ENCODE data around the gene NET1. TPM values are rescaled to one million over a fixed set of nuclear protein-coding genes. Genes with fewer than 3 reads are reported as not detected.

The NET1 gene
- total and polyA plus RNA-seq, 2 donors (not counting 3 experiments of a cell fraction or from before 2014, with no cell fraction given), result 14.4 to 46.3 TPM

DNA sequence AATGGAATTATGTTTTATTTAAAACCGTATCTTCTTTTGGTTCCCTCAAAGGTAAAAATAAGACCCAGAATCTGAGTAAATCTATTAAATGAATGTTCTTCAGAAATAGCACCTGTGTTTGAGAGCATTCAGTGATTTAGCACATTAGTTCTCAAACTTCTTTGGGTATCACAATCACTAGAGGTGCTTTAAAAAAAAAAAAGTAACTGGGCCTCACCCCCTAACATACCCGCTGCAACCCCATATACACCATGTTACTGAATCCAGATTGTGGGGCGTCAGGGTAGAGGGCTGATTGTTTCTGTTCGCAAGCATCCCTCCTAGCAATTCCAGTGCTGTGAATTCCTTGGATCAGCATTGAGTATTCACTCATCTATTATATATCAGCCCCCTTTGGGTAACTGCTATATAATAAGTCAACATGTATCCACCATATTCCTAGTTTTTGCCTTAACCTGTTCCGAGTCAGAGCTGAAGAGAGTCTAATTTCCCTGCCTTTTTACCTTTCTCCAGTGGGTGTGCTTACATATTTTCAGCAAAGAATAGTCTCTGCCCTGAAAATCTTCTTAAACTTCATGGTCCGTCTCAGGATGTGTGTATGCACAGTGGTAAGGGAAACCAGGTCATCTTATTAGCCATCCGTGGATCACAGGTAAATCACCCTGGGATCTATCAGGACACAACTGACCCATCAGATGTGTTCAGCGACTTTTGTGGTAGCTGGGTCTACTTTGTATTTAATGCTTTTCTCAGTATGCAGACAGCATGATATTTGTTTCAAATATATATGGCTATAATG, 46.8 kb downstream of the NET1 start:
- Histone ChIP-seq H3K9me3 (replicated peaks; ENCODE audit: control insufficient read depth, insufficient read depth, low read length) (no peaks in the 10 kb centered on the region), H3K36me3 (ENCODE audit: control insufficient read depth in 2 of 2, extremely low read depth in 1 of 2, insufficient read depth in 2 of 2, low read length in 2 of 2) (peaks cover 18 to 21% of the 10 kb centered on the region in 2 experiments), H3K9me1 (replicated peaks; ENCODE audit: control insufficient read depth, extremely low read depth, insufficient read depth, low read length) (no peaks in the 10 kb centered on the region), H2AFZ (ENCODE audit: low read depth, low read length) (no peak overlapping the region), H3K4me2 (ENCODE audit: insufficient read depth, low read length) (no peak overlapping the region), H4K20me1 (replicated peaks; ENCODE audit: control insufficient read depth, extremely low read depth, insufficient read depth, low read length) (no peaks in the 10 kb centered on the region), H3K9ac (replicated peaks; ENCODE audit: extremely low read depth, insufficient read depth, low read length) (no peak overlapping the region), H3K79me2 (ENCODE audit: control insufficient read depth, insufficient read depth, low read length) (no peaks in the 10 kb centered on the region), H3K4me1 (ENCODE audit: control insufficient read depth, extremely low read depth, insufficient read depth, low read length) (no peaks in the 10 kb centered on the region), H3K4me3 (replicated peaks in 1 of 3; ENCODE audit: insufficient read depth in 1 of 3, low read depth in 1 of 3, low read length in 3 of 3) (no peak overlapping the region), H3K27me3 (ENCODE audit: control insufficient read depth in 2 of 2, insufficient read depth in 2 of 2, low read length in 2 of 2) (no peaks in the 10 kb centered on the region), H3K27ac (ENCODE audit: insufficient read depth, low read depth, low read length) (no peak overlapping the region)
- intact Hi-C loops (cut with micrococcal nuclease) (no loop called here), dilution Hi-C loops (cut with MboI; ENCODE audit: extremely low pct_ligation_motif_present, low sequenced_read_pairs) (no loop called here)
- ChIA-PET POLR2A (no interaction called here), CTCF (interaction anchor here (2.6 kb wide), 1 partner anchor 164 kb away, joined by 9 read pairs; no protein-coding TSS in a partner anchor)
- BruUV-seq (replicated peaks), result no TSS peak
- FAIRE-seq (no peak), DNase-seq (ENCODE audit: low read depth, low spot score) (no peak)
- no peak for TF ChIP-seq FOS (IDR thresholded peaks at IDR 0.05; ENCODE audit: borderline replicate concordance, insufficient read depth, low read length)
- TF ChIP-seq JUN (IDR thresholded peaks at IDR 0.05; ENCODE audit: borderline replicate concordance, insufficient read depth, insufficient read length, low read depth), result no peak
- TF ChIP-seq MAX (IDR thresholded peaks at IDR 0.05; ENCODE audit: insufficient read depth, insufficient read length), result no peak
- no peak for TF ChIP-seq CTCF (IDR thresholded peaks at IDR 0.05; ENCODE audit: extremely low read depth in 1 of 2, insufficient read depth in 1 of 2, low read depth in 1 of 2, low read length in 2 of 2)
